ENCODE measurements around the gene YTHDC2.

DNA sequence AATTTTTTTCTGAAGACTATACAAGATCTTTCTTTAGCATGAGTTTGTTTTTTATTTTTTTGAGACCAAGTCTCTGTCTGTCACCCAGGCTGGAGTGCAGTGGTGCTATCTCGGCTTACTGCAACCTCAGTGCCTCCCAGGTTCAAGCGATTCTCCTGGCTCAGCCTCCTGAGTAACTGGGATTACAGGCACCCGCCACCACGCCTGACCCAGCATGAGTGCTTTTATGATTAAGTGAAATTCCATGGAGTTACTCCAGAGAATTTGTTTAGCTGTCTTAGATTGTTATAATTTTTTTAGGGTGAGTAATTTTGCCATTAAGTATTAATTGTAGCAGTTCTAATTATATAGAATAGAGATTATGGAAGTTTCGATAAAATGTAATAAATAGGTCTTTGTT, 14.3 kb downstream of the YTHDC2 start:
- TF ChIP-seq, protein P1, sequence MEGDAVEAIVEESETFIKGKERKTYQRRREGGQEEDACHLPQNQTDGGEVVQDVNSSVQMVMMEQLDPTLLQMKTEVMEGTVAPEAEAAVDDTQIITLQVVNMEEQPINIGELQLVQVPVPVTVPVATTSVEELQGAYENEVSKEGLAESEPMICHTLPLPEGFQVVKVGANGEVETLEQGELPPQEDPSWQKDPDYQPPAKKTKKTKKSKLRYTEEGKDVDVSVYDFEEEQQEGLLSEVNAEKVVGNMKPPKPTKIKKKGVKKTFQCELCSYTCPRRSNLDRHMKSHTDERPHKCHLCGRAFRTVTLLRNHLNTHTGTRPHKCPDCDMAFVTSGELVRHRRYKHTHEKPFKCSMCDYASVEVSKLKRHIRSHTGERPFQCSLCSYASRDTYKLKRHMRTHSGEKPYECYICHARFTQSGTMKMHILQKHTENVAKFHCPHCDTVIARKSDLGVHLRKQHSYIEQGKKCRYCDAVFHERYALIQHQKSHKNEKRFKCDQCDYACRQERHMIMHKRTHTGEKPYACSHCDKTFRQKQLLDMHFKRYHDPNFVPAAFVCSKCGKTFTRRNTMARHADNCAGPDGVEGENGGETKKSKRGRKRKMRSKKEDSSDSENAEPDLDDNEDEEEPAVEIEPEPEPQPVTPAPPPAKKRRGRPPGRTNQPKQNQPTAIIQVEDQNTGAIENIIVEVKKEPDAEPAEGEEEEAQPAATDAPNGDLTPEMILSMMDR (IDR thresholded peaks at IDR 0.05; ENCODE audit: low read depth, low read length, missing input control): no peak
- TF ChIP-seq, protein P2, sequence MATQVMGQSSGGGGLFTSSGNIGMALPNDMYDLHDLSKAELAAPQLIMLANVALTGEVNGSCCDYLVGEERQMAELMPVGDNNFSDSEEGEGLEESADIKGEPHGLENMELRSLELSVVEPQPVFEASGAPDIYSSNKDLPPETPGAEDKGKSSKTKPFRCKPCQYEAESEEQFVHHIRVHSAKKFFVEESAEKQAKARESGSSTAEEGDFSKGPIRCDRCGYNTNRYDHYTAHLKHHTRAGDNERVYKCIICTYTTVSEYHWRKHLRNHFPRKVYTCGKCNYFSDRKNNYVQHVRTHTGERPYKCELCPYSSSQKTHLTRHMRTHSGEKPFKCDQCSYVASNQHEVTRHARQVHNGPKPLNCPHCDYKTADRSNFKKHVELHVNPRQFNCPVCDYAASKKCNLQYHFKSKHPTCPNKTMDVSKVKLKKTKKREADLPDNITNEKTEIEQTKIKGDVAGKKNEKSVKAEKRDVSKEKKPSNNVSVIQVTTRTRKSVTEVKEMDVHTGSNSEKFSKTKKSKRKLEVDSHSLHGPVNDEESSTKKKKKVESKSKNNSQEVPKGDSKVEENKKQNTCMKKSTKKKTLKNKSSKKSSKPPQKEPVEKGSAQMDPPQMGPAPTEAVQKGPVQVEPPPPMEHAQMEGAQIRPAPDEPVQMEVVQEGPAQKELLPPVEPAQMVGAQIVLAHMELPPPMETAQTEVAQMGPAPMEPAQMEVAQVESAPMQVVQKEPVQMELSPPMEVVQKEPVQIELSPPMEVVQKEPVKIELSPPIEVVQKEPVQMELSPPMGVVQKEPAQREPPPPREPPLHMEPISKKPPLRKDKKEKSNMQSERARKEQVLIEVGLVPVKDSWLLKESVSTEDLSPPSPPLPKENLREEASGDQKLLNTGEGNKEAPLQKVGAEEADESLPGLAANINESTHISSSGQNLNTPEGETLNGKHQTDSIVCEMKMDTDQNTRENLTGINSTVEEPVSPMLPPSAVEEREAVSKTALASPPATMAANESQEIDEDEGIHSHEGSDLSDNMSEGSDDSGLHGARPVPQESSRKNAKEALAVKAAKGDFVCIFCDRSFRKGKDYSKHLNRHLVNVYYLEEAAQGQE (IDR thresholded peaks at IDR 0.05): no peak
